Measurements from ENCODE around the gene STK17A.

- TF ChIP-seq CTCF (IDR thresholded peaks at IDR 0.05): no peak
- no peak for TF ChIP-seq EZH2phosphoT487 (IDR thresholded peaks at IDR 0.05)
- no peak for TF ChIP-seq EZH2 (IDR thresholded peaks at IDR 0.05)
These were observed 74.1 kb downstream of the STK17A start for GRCh38 chr7:43656997-43657396.
